Measurements from ENCODE around the gene SUCO.
"Not testable (repeated sequence)": the region's sequence is repeated elsewhere in the genome, so short reads cannot be mapped to it uniquely, and the experiment has no call there.

The SUCO gene

DNA sequence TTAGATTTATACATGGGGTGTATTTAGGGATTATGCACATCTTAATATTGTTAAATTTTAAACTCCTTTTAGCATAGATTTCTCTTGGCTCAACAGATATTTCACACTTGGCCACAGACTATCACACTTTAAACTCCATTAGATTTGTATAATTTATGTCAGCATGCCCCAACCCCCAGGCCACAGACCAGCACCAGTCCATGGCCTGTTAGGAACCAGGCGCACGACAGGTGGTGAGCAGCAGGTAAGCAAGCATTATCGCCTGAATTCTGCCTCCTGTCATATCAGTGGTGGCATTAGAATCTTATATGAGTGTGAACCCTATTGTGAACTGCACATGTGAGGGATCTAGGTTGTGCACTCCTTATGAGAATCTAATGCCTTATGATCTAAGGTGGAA lies 34.8 kb downstream of the SUCO start:
- no peak for DNase-seq

DNA sequence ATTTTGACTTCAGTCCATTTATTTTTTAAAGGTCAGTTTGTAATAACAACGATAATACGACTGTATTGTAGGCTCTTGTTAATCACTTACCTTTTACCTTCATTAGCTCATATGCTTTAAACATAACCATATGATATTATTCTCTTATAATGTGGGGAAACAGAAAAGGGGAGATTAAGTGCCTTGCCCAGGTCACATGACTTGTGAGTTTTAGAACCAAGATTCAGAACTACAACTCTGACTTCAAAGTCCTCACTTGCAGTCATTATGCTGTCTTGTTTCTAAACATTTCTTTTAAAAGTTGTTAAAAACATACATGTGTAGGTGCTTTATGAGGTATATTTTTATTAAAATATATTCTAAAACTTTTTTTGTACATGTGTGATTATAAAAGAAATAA lies 41.1 kb downstream of the SUCO start:
- no peak for DNase-seq

DNA sequence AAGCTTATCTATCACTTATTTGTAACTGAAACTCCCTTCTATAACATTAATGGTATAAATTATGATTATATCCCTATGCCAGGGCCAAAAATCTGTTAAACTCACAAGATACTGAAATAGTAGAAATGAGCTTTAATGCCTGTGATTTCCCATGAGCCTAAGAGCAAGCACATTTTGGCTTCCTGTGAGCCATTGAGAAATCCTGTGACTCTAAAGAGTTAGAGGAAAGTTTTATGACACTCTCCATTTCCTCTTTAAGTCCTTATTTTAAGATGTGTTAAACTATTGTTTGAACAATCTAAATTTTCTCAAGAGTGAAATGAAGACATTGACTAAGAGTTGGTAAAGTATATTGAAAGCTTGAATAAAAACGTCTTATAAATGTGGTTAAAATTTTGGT lies 45.6 kb downstream of the SUCO start:
- DNase-seq, result no peak

DNA sequence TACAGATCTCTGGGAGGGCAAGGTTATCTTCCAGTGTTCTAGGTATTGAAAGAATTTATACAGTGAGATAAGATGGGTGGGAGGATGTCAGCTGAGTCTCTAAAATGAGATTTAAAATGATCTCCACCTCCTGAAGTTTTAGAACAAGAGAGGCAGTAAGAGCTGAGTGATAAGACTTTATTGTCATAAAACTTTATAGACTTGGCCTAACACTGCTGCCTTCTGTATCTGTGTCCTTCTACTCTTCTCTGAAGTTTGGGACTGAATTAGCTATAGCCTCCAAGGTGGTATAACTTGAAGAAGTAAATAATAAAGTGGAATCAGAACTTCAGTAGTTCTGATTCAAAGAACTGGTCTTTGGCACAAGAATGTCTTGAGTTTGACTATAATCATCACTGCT lies 48.3 kb downstream of the SUCO start:
- DNase-seq, result no peak

DNA sequence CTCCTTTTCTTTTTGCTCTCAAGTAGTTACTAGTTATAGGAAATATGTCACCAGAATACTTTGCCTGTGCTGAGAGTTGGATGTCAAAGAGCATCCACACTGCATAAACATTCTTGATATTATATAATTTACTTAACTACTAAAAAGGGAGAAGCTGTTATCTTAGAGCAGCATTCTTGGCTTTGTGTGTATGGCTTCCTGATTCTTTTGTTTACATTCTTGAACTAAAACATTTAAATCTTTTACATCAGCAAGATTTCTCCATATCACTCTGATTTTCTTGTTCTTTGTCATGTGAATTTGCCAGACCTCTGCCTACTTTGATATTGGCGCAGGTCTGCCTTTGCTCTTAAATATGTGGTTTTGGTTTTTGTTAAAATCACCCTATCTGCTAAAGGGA lies 48.8 kb downstream of the SUCO start:
- DNase-seq, result peak; percentile 32

GRCh38 chr1:172582889-172583288 lies 49.9 kb downstream of the SUCO start:
- DNase-seq, result peak; percentile 27

DNA sequence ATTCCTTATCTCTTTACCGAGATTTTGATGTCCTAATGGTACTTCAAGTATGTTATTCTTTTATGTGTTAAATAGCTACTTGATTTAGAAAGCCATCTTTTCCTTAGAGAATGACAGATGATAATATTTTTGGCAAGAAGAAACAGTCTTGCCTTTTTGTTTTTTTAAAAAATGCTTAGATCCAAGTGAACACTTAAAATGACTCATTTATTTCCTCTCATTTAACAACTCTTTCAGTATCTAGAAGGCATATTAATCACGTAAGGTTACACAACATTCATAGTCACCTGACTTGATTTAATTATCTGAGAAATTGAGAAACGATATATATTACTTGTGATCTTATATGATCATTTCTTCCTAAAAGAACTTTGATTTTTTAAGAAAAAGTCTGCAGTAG lies 52.4 kb downstream of the SUCO start:
- DNase-seq, result no peak

DNA sequence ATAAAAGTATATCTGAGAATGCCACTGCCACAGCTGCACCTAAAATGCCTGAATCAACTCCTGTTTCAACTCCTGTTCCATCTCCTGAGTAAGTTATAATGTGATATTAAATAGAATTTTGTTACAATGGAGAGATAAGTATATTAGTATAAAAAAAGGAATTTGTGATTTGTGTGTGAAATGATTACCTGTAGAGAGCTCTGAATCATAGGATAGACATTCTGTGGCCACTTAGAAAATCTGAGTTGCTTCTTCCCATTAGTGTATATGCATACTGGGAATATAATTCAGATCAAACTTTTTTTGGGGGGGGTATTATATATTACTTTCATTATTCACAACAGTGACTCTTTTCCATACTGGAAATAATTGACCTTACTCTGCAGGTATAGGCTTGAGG lies 52.9 kb downstream of the SUCO start:
- no peak for DNase-seq

DNA sequence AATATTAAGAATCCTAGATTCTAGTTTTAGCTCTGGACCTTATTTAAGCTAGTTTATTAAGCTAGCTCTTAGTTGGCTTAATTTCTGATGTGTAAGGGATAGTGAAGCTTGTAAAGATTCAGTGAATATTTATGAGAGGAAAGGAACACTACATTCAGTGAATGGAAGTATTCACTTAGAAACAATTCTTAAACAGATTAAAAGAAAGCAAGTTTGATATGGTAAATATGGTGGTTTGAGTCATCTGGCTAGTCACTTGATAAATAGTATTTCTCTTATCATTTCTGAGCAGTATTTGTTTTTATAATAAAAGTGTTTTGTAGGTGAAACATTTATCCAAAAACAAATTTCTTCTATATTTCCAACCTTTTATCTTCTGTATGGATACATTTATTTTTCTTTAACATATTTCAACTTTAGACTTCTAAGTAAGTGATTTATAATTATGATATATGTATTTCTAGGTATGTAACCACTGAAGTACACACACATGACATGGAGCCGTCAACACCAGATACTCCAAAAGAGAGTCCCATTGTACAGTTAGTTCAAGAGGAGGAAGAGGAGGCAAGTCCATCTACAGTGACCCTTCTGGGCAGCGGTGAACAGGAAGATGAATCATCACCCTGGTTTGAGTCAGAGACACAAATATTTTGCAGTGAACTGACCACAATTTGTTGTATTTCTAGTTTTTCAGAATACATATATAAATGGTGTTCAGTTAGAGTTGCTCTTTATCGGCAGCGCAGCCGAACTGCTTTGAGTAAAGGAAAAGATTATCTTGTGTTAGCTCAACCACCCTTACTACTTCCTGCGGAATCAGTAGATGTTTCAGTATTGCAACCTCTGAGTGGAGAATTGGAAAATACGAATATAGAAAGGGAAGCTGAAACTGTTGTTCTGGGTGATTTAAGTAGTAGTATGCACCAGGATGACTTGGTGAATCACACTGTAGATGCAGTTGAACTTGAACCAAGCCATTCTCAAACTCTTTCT lies 55.6 kb downstream of the SUCO start:
- DNase-seq, result peak; percentile 34

DNA sequence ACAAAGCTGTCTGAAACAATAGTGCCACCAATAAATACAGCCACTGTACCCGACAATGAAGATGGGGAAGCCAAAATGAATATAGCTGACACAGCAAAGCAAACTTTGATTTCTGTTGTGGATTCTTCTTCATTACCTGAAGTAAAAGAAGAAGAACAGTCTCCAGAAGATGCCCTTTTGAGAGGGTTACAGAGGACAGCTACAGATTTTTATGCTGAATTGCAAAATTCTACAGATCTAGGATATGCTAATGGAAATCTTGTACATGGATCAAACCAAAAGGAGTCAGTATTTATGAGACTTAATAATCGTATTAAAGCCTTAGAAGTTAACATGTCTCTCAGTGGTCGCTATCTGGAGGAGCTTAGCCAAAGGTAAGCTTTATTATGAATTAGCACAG lies 56.6 kb downstream of the SUCO start:
- DNase-seq, result no peak

DNA sequence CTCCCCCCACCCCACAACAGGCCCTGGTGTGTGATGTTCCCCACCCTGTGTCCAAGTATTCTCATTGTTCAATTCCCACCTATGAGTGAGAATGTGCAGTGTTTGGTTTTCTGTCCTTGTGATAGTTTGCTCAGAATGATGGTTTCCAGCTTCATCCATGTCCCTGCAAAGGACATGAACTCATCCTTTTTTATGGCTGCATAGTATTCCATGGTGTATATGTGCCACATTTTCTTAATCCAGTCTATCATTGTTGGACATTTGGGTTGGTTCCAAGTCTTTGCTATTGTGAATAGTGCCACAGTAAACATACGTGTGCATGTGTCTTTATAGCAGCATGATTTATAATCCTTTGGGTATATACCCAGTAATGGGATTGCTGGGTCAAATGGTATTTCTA lies 58.5 kb downstream of the SUCO start:
- DNase-seq, result not testable (repeated sequence)

- DNase-seq, result not testable (repeated sequence)
Observed at GRCh38 chr1:172595066-172595465, 62.1 kb downstream of the SUCO start.

DNA sequence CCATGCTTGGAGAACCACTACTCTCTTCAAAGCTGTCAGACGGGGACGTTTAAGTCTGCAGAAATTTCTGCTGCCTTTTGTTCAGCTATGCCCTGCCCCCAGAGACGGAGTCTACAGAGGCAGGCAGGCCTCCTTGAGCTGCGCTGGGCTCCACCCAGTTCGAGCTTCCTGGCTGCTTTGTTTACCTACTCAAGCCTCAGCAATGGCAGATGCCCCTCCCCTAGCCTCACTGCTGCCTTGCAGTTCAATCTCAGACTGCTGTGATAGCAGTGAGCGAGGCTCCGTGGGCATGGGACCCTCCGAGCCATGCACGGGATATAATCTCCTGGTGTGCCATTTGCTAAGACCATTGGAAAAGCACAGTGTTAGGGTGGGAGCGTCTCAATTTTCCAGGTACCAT lies 63.8 kb downstream of the SUCO start:
- DNase-seq, result not testable (repeated sequence)

DNA sequence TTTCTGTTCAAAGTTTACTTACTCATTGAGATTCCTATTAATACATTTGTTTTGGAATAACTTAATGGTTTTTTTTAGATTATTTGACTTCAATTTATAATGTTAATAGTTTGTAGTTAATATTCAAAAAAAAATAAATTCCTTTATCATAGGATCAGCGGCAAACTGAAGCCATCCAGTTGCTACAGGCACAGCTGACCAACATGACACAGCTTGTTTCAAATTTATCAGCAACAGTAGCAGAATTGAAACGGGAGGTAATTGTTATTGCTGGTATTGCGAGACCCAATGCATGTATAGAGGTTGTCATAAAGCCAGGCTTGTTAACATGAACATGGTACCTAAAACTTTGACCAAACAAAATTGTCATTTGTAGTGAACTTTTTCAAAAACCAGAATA lies 67.0 kb downstream of the SUCO start:
- peak; percentile 29 for DNase-seq

- peak; percentile 75 for DNase-seq
Observed at GRCh38 chr1:172600615-172601014, 67.7 kb downstream of the SUCO start.

DNA sequence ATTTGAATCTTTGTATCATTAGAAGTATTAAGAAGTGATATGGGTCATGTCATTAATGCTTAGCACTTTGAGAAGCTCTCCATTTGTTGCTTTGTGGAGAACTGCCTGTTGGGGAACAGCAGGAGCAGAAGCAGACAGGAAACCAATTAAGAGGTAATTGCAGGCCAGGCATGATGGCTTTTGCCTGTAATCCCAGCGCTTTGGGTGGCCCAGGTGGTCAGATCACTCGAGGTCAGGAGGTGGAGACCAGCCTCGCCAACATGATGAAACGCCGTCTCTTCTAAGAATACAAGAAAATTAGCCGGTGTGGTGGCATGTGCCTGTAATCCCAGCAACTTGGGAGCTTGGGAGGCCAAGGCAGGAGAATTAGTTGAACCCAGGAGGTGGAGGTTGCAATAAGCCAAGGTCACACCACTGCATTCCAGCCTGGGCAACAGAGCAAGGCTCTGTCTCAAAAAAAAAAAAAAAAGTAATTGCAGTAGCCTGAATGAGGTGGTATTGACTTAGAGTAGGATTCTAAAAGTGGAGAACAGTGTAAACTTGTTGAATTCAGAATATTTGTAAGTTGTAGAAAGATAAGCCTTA lies 68.2 kb downstream of the SUCO start:
- DNase-seq, result no peak

GRCh38 chr1:172602706-172603105 lies 69.8 kb downstream of the SUCO start:
- no peak for DNase-seq

GRCh38 chr1:172603816-172604215 lies 70.9 kb downstream of the SUCO start:
- DNase-seq, result no peak

- DNase-seq, result no peak
Observed at GRCh38 chr1:172605641-172606040, 72.7 kb downstream of the SUCO start.

GRCh38 chr1:172607145-172607544 lies 74.2 kb downstream of the SUCO start:
- DNase-seq, result no peak

GRCh38 chr1:172608098-172608601 lies 75.2 kb downstream of the SUCO start:
- DNase-seq, result no peak

GRCh38 chr1:172609528-172609927 lies 76.6 kb downstream of the SUCO start:
- peak; percentile 50 for DNase-seq

DNA sequence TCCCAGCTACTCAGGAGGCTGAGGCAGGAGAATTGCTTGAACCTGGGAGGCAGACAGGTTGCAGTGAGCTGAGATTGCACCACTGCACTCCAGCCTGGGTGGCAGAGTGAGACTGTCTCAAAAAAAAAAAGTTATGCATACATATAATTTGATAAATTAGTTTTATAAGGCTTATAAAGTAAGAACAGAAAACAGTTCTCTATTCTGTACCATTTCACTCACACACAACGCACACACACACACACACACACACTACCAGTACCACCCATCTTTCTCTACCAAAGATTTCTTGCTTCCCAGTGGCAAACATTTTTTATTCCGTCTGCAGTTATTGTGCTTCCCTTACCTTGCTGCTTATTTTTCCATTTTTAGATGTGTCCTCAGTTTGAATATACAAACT lies 79.5 kb downstream of the SUCO start:
- no peak for DNase-seq

- no peak for DNase-seq
Observed at GRCh38 chr1:172613294-172613693, 80.3 kb downstream of the SUCO start.

Data from hematopoietic multipotent progenitor cell treated with erythropoietin and hydrocortisone succinate and interleukin-3 and kit ligand, for 8 days (in vitro differentiated cells).